ENCODE data around the gene TBCE.
"Not testable (repeated sequence)": the region's sequence is repeated elsewhere in the genome, so short reads cannot be mapped to it uniquely, and the experiment has no call there.

The TBCE gene

DNA sequence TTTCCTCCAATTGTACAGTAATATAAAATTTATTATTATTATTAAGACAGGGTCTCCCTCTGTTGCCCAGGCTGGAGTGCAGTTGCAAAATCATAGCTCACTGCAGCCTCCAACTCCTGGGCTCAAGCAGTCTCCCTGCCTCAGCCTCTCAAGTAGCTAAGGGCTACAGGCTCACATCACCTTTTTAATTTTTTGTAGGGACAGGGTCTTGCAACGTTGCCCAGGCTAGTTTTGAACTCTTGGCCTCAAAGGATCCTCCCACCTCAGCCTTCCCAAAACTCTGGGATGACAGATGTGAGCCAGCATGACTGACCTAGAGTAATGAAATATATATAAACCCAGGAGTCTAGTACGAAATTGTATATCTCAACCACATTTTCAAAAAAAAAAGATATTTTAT is 87.9 kb downstream of the TBCE start:
- DNase-seq (ENCODE audit: low spot score) = no peak

DNA sequence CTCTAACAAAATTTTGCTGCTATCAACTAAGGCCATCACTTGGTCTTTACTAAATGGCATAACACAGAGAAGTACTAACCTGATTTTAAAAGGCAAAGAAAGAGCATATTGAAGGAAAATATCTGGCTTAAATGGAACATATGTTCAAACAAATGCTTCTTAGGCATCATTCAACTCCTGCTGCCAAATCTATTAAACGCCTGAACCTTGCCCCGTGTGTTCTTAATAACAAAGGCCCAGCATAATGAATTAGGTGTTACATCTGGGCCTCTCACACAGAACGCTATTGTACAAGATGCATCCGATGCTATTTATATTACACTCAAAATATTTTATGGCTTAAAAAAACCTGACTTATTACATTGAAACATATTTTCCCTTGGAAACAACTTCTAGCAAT is 88.6 kb downstream of the TBCE start:
- DNase-seq (ENCODE audit: low spot score) = no peak

DNA sequence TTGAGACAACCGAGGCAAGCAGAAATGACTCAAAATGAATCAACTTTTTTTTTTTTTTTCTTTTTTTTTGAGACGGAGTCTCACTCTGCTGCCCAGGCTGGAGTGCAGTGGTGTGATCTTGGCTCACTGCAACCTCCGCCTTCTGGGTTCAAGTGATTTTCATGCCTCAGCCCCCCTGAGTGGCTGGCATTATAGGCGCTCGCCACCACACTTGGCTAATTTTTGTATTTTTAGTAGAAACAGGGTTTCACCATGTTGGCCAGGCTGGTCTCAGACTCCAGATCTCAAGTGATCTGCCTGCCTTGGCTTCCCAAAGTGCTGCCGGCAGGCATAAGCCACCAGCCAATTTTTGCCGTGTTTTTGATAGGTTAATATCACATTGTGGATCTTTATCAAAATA is 90.6 kb downstream of the TBCE start:
- not testable (repeated sequence) for DNase-seq (ENCODE audit: low spot score)

DNA sequence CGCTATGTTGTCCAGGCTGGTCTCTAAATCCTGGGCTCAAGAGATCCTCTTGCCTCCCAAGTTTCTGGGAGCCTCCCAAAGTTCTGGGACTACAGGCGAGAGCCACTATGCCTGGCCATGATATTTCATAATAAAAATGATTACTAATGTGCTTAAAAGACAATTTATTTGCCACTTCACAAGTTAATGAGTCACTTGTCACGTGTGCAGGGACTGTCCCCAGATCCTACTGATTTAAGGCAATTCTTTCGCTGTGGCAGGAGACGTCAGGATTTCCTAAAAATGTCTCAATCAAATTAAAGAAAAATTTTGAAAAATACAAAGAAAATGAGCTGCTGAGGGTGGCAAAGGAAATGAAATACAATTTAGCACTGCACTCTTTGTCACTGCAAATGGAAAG is 93.5 kb downstream of the TBCE start:
- no peak for DNase-seq (ENCODE audit: low spot score)

DNA sequence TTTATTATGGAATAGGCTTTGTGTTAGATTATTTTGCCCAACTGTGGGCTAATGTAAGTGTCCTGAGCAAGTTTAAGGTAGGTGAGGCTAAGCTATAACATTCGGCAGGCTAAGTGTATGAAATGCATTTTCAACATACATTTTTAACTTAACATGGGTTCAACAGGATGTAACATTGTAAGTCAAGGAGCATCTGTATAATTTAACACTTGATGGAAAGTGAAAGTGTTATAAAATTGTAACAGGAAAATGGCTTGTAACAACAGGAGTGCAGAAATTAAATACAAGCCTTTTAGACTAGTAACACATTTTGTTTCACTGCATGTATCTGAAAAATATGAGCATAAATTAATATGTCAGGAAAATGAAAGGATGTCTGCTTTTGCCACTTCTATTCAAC is 94.7 kb downstream of the TBCE start:
- DNase-seq (ENCODE audit: low spot score) = no peak

DNA sequence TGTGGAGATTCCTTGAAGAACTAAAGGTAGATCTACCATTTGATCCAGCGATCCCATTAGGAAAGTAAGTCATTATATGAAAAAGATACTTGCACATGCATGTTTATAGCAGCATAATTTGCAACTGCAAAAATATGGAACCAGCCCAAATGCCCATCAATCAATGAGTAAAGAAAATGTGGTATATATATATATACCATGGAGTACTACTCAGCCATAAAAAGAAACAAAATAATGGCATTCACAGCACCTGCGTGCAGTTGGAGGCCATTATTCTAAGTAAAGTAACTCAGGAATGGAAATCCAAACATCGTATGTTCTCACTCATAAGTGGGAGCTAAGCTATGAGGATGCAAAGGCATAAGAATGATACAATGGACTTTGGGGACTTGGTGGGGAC is 95.6 kb downstream of the TBCE start:
- not testable (repeated sequence) for DNase-seq (ENCODE audit: low spot score)

DNA sequence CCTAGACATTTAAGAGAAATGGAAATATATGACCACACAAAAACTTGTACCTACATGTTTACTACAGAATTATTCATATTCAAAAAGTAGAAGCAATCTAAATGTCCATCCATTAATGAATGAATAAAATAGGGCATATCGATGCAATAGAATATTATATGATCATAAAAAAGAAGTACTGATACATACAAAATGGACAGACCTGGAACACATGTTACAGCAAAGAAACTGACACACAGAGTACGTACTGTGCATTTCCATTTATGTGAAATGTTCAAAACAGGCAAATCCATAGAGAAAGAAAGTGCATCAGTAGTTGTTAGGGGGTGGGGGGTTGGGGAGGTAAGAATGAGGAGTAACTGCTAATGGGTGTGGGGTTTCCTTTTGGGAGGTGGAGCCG is 97.8 kb downstream of the TBCE start:
- DNase-seq (ENCODE audit: low spot score) = no peak

DNA sequence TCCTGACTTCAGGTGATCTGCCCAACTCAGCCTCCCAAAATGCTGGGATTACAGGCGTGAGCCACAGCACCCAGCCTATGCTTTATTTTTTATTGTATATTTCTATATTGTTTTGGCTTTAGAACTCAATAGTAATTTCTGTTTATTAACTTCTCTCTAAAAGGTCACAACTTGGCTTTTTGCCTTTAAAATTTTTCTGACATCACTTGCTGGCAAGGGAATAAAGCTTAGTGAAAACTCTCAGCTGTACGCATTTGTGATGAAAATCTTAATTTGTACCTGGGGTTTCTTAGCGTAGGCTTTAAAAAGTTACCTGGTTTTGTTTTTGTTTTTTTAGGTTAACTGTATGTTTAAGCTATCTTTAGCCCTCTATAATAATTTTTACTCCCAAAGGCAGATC is 100.8 kb downstream of the TBCE start:
- no peak for DNase-seq (ENCODE audit: low spot score)

DNA sequence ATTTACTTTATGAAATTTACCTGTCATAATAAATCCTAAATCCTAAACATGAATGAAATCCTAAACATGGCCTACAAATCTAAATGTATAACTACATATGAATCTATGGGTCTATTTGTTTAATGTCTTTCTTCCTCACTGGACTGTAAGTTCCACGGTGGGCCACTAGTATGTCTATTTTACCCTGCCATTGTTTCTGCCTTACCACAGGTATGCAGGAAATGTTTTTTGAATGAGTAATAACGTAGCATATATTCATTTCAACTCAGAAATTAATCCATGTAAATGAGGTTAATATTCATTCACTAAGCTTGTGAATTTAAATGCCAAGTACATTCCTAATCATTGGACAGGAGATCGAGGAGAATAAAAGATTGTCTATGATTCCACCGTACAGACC is 101.7 kb downstream of the TBCE start:
- peak; percentile 33 for DNase-seq (ENCODE audit: low spot score)

DNA sequence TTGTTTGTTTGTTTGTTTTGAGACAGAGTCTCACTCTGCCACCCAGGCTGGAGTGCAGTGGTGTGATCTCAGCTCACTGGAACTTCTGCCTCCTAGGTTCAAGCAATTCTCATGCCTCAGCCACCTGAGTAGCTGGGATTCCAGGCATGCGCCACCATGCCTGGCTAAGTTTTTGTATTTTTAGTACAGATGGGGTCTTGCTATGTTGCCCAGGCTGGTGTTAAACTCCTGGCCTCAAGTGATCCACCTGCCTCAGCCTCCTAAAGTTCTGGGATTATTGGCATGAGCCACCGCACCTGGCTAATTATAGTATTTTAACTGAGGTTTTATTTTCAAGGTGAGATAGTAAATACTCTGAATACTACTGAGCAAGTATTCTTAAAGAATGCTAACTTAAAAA is 102.7 kb downstream of the TBCE start:
- DNase-seq (ENCODE audit: low spot score) = not testable (repeated sequence)

DNA sequence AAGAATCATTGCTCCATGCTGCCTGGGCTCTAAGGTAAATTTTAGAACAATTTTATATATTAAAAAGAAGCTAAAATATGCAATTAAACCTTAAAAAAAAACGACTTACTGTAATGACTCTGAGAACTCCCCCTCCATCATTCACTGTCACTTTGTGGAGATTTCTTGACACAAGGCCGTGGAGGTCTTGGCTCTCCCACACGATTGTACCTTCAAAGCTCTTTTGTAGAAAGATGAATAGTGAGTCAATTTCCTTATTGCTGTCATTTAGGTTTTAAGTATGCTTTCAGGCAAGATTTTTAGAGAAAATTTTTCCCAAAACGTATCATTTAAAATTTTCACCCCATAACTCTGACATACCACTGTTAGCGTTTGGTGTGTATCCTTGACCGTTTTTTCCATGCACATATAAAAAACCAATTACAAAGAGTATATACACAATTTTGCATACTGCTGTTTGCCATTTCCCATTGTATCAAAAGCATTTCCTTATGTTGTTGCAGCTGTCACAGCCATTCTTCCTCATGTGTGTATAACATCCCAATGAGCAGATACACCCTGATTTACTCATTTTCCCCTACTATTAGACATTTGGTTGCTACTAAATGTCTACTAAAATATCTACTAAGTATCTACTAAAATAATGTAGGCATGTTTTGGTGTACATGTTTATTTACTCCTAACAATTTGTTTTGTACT is 103.7 kb downstream of the TBCE start:
- DNase-seq (ENCODE audit: low spot score) = no peak

DNA sequence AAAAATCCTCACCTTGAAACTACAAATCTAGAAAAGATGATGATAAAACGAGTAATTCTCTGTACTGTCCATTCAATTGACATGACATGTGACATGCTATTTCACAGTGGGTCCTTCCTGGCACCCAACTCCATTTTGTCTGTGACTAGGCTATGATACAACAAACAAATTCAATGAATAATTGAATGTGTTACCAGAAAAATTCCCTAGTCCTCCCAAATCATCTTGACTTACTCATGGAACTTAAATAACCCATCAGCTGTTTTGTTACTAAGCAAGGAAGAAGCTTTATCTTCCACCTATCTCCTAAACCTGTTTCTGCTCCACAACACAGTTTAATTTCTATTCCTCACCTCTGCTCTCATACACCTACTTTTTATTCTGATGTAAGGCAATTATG is 106.6 kb downstream of the TBCE start:
- no peak for DNase-seq (ENCODE audit: low spot score)

DNA sequence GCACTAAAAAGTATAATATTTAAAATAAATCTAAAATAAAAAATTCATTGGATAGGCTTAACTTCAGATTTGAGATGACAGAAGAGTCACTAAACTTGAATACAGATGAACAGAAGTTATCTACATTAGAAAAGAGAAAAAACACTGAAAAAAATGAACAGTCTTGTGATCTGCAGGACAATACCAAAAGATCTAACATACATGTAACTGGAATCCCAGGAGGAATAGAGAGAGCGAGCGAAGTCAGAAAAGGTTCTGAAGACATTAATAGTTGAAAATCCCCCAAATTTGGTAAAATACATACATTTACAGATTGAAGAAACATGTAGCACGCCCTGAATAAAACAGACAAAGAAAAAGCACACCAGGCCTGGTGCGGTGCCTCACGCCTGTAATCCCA is 115.9 kb downstream of the TBCE start:
- DNase-seq (ENCODE audit: low spot score) = no peak

DNA sequence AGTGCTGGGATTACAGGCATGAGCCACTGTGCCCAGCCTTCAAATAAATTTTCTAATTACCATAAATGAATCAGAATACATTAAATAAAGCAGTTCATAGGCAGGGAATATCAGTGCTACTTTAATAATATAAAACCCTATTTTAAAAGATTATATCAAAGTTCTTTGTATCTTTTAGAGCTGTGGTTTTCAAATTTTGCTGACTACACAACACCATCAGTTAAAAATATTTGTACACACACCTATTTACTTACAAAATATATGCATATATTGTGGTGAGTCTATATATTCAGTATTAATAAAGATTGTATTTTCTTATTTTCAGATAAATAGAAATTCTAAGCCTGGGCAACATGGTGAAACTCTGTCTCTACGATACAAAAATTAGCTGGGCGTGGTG is 118.3 kb downstream of the TBCE start:
- no peak for DNase-seq (ENCODE audit: low spot score)

DNA sequence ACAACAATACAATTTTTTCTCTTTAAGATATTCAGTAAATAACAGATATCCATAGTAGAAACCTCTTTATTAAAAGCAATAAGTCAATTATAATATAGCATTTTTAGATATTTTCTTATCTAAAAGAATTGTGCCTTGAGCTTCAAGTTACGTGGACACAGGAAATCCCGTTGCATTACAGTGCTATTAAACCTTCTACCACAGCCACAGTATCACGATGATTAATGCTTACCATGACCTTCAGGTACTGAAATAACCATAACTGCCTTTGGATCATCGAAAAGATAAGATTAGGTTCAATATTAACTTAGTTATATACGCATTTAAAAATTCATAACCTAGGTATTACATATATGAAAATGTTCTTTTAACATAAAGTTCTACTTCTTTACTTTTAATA is 119.1 kb downstream of the TBCE start:
- DNase-seq (ENCODE audit: low spot score) = peak; percentile 29

DNA sequence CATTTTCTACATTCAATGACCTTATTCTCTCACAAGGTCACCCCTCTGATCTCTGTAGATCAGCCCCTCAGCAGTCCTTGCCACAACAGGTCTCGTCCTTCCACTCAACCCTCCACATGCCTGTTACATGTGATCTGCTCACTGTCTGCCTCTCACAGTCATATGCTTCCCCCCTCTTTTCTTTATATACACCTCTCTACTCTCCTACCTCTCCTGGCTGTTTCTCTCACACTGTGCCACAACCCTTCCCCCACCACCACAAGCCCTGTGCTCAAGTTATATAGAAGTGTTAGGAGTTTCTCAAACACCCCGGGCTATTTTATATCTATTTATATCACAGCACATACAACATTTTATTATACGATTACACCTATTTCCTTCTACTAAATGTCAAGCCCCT is 124.4 kb downstream of the TBCE start:
- no peak for DNase-seq (ENCODE audit: low spot score)

DNA sequence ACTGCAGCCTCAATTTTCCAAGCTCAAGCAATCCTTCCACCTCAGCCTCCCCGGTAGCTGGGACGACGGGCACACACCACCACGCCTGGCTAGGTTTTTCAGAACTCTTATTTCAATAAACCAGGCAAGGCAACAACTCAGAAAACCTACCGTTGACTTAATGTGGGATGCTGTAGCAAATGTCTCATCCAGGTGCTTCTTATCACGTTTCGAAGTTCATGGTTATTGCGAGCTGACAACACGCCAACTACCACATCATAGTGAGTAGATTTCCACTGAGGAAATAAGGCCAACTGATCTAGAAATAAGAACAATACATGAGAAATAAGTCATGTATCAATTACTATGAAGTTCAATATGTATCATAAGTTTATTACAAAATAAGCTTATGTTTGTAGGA is 127.3 kb downstream of the TBCE start:
- DNase-seq (ENCODE audit: low spot score) = no peak

DNA sequence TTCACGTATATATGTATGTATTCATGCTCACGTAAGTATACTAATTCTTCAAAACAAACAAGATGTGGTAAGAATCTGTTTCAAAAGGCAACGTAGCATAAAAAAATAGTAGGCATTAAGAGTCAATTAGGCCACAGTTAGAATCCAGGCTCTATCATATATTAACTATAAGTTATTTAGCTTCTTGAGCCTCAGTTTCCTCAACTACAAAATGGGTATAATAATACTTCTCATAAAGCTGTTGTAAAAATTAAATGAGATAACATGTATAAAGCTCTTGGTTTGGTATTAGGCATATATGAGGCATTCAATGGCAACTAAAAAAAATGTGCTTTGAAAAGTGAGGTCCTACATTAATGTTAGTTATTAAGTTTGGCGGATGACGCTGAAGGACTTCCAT is 127.8 kb downstream of the TBCE start:
- DNase-seq (ENCODE audit: low spot score) = no peak

DNA sequence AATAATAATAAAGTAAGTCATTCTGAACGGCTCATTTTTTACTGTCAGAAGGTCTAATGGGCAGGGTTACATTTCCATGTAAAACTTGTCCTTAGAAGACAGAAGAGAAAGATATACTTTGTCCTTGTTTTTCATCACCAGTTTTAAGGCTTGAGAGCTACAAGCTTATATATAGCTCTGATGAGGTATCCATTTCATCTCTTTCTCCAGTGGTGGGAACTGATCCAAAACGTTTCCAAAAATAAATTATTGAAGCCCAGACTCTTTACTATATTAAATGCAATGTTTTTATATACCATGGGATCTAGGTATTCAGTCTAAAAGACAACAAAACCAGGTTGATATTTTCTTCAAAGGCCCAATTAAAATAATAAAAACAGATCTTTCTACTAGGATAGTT is 128.3 kb downstream of the TBCE start:
- no peak for DNase-seq (ENCODE audit: low spot score)

DNA sequence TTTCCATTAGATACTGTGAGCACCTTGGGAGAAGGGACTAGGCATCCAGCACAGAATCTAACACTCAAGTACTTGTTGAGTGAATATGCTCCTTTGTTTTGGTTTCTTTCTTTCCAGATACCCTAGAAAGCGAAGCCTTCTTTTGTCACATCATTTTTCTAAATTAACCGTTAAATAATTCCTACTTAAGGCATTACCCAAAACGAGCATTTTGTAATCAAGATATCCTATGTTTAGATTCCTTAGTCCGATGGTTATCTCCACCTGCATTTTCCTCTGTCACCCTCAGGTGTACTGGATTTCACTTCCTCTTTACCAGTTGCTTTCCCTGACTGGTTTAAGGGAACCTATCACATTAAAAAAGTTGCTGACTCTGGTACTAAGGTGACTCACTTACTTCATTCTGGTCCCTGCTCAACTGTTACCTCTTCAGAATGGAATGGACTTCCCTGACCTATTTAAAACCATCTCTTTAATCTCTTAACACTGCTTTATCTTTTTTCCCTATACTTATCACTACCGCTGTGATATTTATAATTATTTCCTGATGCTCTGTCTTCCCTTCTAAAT is 133.8 kb downstream of the TBCE start:
- DNase-seq (ENCODE audit: low spot score) = no peak
